HG03060 (cell line): ENCODE measurements around the gene COX7A2L.
"Not testable (repeated sequence)": the region's sequence is repeated elsewhere in the genome, so short reads cannot be mapped to it uniquely, and the experiment has no call there.

Experiments used
- ATAC-seq: cut with Tn5 transposase; IDR thresholded peaks from one replicate; pipeline ENCODE4 v1.9.1; 2021; ENCODE audit warnings: low read depth, moderate number of reproducible peaks; ENCODE audit not compliant: unreplicated experiment

The COX7A2L gene, protein sequence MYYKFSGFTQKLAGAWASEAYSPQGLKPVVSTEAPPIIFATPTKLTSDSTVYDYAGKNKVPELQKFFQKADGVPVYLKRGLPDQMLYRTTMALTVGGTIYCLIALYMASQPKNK

DNA sequence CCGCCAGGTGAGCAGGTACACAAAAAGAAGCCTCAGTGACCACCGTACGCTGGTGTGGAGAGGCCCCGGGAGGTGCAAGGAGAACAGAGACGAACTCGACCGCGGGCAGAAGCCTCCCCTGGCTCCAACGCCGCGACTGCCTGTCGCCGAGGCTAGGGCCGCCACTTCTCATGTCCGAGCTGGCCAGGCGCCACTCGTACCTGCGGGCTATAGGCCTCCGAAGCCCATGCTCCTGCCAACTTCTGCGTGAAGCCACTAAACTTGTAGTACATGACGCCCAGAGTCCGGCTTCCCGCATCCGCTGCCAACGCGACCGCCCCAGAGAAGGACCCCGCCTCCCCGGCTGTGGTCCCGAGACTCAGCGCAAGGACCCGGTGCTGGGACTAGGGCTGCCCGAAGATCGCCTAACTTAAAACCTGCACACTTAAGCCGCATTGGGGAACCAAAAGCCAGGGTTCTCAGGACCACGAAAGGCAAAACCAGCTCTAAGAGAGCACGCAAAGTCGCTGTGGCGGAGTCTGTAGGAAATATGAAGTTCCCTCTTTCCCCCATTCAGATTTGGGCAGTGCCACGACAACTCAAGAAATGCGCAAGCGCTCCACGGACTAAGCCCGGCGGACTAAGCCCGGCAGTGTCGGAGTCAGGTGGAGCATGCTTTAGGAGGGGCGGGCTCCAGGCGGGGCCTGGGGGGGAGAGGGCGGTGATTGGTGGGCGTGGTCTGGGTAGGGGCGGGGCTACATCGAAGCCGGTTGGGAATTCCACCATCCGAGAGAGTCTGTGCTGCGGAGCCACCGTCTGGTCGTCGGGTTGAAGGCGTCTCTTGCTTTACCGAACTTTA is at the start of gene COX7A2L:
Gene COX7A2L, minus strand, starts transcription at position 328 of the 838 bp plus-strand sequence. Its CDS starts 56 bp downstream, at position 272.
- peak; percentile 76 for ATAC-seq

DNA sequence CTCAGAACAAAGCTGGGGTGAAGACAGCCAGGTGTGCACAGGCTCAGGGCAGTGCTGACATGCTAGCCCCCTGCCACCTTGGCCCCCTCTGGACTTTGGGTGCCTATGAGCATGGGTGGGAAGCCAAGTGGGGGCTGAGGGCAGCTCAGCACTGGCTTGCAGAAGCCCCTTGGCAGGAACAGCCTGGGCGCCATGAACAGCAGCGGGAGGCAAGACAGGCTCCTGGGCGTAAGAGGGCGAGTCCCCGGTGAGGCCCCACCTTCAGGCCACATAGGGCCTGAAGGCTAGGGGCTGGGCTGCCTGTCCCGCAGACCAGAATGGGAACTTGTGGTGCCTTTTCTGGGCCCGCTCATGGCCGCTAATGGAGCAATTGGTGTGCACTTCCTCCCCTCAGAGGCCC is 47.0 kb upstream of the COX7A2L start:
- ATAC-seq: no peak

DNA sequence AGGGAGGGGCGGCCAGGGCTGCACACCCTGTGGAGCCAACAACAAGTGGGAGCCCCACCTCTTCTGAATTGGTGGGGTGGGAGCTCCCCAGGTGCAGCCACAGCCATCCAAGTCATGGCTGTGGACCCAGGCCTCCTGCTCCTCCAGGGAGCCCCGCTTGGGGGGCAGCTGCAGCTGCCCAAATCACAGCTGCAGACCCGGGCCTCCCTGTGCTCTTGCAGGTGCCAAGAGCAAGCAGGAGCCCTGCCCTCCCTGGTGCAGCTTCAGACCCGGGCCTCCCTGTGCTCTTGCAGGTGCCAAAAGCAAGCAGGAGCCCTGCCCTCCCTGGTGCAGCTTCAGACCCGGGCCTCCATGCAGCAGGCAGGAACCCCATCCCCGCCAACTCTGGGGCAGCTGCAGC is 46.5 kb upstream of the COX7A2L start:
- no peak for ATAC-seq

DNA sequence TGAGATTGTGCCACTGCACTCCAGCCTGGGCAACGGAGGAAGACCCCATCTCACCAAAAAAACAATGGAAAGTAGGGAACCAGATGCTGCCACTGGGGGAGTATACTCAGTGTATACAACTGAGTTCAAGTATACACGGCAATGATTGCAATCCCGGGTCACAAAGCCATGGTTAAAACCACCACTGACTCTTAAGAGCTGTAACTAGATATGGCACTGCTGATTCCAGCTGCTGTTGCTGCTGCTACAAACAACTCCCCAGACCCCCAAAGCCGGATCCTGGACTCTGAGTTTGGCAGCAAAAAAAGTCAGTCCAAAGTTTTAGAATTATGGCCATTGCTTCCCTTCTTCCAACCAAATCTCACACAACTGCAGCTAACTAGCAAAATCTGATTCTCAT is 43.7 kb upstream of the COX7A2L start:
- no peak for ATAC-seq

DNA sequence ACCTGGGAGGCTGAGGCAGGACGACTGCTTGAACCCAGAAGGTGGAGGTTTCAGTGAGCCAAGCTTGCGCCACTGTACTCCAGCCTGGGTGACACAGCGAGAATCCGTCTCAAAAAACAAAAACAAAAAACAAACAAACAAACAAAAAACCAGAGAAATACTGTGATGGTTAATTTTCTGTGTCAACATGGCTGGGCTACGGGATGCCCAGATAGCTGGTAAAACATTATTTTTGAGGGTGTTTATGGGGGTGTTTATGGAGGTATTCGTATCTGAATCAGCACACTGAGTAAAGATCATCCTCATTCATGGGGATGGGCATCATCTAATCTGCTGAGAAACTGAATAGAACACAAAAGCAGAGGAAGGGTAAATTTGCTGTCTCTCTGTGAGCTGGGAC is 40.8 kb upstream of the COX7A2L start:
- ATAC-seq: no peak

DNA sequence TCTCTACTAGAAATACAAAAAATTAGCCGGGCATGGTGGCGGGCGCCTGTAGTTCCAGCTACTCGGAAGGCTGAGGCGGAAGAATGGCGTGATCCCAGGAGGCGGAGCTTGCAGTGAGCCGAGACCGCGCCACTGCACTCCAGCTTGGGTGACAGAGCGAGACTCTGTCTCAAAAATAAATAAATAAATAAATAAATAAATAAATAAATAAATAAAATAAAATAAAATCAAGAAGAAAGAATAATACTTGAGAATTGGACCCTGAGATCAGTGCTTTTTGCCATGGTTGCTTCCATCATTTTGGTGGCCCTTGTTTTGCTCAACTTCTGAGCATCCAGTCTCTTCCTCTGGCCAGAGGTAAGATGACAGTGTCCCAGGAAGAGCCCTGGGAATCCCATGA is 37.0 kb upstream of the COX7A2L start:
- not testable (repeated sequence) for ATAC-seq

DNA sequence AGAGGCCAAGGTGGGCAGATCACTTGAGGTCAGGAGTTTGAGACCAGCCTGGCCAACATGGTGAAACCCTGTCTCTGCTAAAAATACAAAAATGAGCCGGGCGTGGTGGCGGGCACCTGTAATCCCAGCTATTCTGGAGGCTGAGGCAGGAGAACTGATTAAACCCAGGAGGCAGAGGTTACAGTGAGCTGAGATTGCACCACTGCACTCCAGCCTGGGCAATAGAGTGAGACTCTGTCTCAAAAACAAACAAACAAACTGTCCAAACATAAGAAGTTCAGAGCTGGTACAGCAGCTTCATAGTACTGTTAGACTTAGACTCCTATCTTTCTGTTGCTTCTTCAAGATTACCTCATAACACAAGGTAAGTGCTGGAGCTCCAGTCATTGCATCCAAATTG is 32.3 kb upstream of the COX7A2L start:
- ATAC-seq: not testable (repeated sequence)

DNA sequence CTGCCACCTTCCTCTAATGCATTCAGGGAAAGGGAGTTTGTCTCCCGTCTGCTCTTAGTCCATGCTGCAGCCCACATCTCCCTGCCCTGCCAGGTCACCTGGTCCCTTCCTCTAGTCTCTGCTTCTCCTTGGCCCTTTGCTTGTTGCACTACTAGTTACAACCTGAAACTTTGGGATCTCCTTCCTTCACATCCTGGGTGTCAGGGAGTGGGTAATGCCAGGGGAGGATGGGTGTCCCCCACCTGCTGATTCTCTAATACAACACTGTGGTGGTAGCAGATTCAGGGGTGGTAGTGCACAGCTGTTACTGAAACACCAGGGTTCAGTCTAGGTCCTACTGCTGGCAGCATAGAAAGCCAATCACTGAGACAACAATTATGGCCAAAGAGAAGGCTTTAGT is 31.2 kb upstream of the COX7A2L start:
- ATAC-seq: no peak

DNA sequence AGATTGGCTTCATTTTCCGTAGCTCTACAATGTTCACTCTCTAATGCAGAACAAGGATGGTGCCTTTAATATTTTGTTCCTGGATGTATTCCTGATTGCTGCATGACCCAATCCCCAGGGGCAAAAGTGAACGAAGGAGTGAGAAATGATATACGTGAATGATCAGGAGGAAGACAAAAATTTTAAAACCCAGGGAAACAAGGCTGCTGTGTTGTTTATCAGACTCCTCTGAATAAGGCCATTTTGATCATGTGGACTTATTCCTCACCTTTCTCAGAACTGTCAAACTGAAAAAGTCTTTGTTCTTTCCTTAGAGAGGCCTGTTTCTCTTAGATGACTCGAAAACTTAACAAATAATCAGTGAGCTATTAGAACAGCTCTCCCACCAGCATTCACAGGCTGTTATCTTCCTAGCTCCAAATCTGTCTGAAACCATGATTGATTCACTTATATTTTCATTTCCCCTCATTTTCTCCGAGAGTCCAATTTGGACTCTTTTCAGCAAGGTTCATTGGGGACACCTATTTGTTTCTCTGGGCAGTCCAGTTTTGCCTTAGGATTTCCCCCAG is 29.5 kb upstream of the COX7A2L start:
- ATAC-seq: no peak

DNA sequence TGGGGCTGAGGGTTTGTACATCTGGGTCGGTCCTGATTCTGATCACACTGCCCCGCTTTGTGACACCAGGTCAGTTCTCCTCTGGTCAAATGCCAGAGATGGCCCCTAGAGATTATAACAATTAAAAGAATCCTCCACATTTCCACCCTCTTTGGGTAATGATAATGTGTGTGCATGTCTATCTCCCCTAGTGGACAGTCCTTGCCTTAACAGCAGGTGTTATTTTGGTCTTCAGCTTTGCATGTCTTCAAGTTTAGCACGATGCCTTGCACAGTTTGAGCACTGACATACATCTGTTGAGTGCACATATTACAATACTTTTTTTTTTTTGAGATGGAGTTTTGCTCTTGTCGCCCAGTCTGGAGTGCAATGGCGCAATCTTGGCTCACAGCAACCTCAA is 25.7 kb upstream of the COX7A2L start:
- no peak for ATAC-seq

DNA sequence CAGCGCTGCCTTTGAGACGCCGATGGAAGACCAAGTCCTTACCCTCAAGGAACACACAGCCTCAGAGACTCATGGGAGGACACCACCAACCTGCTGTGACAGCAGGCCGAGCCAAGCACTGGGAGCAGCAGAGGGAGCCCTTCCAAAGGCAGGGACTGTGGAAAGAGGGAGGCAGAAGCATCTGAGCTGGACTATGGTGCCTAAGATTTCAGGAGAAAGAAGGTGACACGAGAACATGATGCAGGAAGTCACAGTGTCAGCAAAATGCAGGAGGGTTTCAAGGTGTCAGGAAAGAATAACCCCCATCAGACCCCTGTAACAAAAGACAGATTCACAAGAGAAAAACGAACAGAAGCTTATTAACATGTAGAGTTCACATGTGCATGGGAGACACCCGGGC is 24.2 kb upstream of the COX7A2L start:
- no peak for ATAC-seq

DNA sequence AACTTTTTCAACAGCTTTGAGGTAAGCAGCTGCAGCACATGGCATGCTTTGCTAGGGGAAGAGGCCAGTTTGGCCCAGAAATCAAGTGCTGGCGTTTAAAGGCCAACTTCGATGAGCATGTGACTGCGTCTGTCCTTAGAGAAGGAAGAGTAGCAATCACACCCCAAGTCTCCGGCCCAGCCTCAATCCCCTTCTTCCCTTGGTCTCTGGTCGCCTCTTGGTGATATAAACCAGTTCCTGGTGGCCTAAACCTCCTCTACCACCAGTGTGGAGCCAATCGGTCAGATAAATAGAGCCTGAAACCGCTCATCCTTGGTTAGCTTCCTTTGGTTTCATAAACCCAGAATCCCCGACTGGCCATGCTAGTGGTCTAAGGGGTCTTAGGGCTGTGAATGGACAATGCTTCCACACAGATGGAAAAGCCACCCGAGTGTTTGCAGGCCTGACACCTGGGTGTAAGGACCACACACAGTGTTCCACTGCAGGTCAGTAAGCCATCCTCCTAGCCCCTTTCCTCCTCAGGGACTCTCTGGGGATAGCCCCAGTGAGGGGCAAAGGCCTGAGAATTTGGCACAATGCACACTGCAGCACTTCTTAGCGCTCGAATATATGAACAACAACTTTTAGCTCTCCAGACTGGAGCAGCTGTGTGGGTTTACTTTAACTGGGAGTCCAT is 23.0 kb upstream of the COX7A2L start:
- no peak for ATAC-seq

DNA sequence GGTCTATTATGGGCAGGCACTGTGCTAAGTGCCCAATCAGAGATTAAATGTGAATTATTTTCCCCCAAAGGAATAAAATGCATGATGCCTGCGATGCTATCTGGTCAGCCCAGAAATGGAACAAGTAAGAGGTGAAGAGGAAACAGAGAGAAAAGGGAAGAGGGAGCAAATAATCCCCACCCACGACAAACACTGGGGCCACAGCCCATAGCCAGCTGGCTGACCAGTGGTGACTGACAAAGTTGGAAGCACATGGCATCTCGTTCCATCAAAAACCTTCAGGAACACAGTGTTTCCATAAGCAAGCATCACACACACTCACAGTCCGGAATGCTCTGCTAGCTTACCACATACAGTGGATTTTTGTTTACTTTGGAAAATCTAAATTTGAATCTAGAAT is 21.1 kb upstream of the COX7A2L start:
- no peak for ATAC-seq

DNA sequence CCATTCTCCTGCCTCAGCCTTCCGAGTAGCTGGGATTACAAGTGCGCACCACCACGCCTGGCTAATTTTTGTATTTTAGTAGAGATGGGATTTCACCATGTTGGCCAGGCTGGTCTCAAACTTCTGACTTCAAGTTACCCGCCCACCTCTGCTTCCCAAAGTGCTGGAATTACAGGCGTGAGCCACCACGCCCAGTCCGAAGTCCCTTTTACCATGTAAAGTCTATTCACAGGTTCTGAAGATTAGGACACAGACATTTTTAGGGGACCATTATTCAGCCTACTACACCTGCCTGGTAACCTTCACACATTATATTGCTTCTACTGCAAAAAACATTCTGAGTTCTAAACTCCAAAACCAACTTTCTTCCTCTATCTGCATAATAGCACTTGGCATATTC is 19.0 kb upstream of the COX7A2L start:
- ATAC-seq: not testable (repeated sequence)

DNA sequence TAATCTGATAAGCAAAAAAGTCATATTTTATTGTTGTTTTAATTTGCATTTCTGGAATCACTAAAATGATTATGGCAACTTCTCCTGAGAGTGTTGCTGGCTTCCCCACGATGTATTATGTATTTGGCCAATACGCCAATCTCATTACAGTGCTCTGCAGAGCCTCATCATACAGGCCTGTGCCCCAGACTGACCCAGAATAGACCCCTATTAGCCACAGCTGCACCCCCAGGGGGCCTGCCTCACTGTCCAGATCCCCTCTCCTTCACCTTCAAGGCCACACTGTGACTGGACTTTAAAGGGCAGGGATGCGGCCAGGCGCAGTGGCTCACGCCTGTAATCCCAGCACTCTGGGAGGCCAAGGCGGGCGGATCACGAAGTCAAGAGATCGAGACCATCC is 17.4 kb upstream of the COX7A2L start:
- no peak for ATAC-seq

DNA sequence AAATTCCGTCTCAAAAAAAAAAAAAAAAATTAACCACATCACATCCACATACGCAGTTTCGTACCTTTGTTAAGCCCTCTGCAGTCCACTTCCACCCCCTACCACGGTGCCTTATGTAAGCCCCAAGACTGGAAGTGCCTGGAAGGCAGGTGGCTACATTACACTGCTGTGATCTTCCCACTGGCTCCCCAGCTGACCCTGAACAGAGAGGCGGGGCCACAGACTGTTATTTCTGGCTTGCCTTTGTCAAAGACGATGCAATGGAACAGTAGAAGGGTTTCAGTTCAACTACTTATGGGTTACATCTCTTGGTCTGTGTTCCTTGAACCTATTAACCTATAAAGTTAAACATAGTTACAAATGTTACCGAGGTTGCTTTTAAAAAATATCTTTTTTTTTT is 15.7 kb upstream of the COX7A2L start:
- ATAC-seq: no peak

DNA sequence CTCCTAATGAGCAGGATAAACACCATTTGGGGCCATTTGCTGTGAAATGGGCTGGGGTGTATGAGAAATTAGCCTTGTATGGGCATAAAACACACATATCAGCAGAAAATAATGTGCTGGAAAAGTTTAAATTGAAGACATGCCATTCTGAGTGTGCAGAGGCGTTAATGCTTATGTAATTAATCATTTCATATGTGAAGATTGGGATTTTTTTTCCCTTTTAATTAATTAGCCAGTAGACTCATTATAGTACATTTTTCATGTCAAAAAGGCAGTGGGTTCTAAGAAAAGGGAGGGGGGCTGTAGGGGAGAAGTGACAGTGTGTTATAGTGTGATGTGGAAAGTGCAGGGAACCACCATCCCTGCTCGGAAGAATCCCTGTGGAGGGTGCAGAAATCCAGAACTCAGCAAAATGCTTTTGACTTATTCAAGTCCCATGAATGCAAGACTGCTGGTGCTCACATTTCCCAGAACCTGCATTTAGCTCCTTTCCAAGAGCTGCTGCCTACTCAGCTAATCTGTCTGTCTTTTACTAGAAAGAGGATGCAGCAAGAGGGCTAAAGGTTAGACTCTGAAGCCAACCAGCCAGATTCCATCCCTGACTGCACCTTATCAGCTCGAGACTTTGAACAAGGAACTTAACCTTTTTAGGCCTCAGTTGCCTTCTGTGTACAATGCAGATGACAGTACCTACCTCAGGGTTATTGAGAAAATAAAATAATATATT is 11.6 kb upstream of the COX7A2L start:
- ATAC-seq: no peak

DNA sequence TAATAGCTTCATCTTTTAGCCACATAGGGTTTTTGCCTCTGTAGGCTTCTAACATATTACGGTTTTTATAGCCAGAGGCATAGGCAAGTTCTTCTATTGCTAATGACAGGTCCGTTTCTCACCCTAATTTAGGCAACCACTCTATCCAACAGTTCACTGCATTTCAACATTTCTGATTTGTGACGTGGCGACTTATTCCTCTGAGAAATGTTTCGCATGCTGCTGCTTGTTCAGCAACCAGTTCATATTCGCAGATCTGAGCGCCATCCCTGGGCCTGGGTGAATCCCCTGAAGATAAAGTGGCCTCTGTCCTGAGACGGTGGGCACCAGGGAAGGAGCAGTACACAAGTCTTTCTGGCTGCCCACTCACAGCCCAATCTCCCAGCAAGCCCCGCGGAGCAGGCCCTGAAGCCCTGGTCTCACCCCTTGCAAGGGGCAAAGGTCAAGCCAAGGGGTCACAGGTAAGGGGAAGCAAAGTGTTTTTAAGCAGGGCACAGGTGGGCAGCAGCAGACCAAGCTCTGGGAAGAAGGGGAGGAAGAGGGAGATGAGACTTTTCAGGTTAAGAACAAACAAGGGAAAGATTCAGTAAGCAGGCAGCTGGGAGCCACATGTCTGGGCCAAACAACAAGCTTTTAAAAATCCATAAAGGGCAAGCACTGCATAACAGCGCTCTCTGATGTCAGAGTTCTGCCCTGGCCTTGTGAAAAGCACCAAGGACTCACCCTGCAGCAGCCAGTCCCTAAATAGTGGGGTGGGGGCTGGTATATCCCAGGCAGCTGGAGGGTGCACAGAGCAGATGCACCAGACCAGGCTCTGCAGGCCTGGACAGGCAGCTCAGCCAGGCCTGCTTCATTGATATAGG is 10.8 kb upstream of the COX7A2L start:
- ATAC-seq: no peak

DNA sequence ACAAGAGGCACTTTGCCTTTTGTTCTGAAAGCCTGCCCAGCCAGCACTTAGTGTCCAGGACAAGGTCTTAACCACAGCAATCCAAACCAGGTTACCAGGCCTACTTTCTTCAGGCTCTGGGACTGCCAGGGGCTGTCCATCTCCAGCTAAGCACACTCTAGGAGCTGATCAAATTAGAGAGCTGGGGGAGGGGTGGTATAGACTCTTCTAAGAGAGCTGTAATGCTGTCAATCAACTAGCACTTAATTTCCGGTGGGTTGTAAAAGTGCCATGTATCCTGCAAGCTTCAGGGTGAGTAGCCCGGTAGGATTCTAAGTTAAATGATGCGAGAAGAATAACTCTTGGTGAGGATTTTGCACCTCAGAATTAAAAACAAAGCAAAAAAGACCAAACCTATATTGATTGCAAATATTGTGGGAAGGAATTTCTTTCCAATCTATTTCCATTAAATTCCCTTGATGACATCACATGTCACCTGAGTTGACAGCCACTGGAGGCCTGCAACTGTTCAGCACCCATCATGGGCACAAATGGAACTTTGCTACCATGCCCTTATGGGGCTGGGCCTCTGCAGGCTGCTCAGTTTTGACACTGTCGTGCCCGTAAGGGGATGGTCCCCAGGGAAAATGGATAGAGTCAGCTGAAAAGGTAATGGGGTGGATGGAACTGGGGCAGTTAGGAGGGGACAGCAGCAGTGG is 8.7 kb upstream of the COX7A2L start:
- ATAC-seq: no peak
